ENCODE data around the gene TNK1. TPM values are rescaled to one million over a fixed set of nuclear protein-coding genes. Genes with fewer than 3 reads are reported as not detected.

Gene TNK1
- total RNA-seq, 1 experiment from 2014 or later = 0.90 TPM

GRCh38 chr17:7346761-7347614 is 33.9 kb upstream of the TNK1 start:
- BruUV-seq (replicated peaks) = no TSS peak
- Histone ChIP-seq H3K36me3 (ENCODE audit: insufficient read depth, low read length, poor library complexity, severe bottlenecking) (no peaks in the 10 kb centered on the region), H3K4me1 (ENCODE audit: insufficient read depth, low read length, poor library complexity, severe bottlenecking) (peaks cover 24% of the 10 kb centered on the region), H3K27me3 (replicated peaks; ENCODE audit: insufficient read depth, low read depth, low read length, poor library complexity) (no peaks in the 10 kb centered on the region), H3K27ac (ENCODE audit: low read depth, low read length, poor library complexity, severe bottlenecking) (no peak overlapping the region), H3K4me3 (ENCODE audit: low read depth, low read length, poor library complexity, severe bottlenecking) (no peak overlapping the region), H3K9me3 (ENCODE audit: low read depth, low read length, poor library complexity, severe bottlenecking) (no peaks in the 10 kb centered on the region)
- POLR2A ChIA-PET (ENCODE audit: low non-redundant PET) = no interaction called here
- intact Hi-C loops (cut with micrococcal nuclease; ENCODE audit: unreplicated experiment) = loop anchor here (1.0 to 5.0 kb wide), 3 partner anchors 50 to 300 kb away; no protein-coding TSS in a partner anchor
- CTCF ChIA-PET = no interaction called here
- TF ChIP-seq CTCF (conservative IDR thresholded peaks at IDR 0.05; ENCODE audit: low read depth, low read length) (no peak), EZH2 (IDR thresholded peaks at IDR 0.05; ENCODE audit: borderline replicate concordance, low read depth, low read length, poor library complexity, severe bottlenecking) (no peak)
- DNase-seq (ENCODE audit: low spot score) = no peak

- H3K27me3 ChIP-seq (replicated peaks; ENCODE audit: insufficient read depth, low read depth, low read length, poor library complexity) = no peaks in the 10 kb centered on the region
- ChIA-PET CTCF (no interaction called here), POLR2A (ENCODE audit: low non-redundant PET) (no interaction called here)
- no peaks in the 10 kb centered on the region for H3K36me3 ChIP-seq (ENCODE audit: insufficient read depth, low read length, poor library complexity, severe bottlenecking)
- TF ChIP-seq CTCF (conservative IDR thresholded peaks at IDR 0.05; ENCODE audit: low read depth, low read length) (no peak), EZH2 (IDR thresholded peaks at IDR 0.05; ENCODE audit: borderline replicate concordance, low read depth, low read length, poor library complexity, severe bottlenecking) (no peak)
- BruUV-seq (replicated peaks) = no TSS peak
- no peak overlapping the region for H3K27ac ChIP-seq (ENCODE audit: low read depth, low read length, poor library complexity, severe bottlenecking)
- no peak overlapping the region for H3K4me3 ChIP-seq (ENCODE audit: low read depth, low read length, poor library complexity, severe bottlenecking)
- H3K4me1 ChIP-seq (ENCODE audit: insufficient read depth, low read length, poor library complexity, severe bottlenecking) = peaks cover 24% of the 10 kb centered on the region
- no peaks in the 10 kb centered on the region for H3K9me3 ChIP-seq (ENCODE audit: low read depth, low read length, poor library complexity, severe bottlenecking)
- intact Hi-C loops (cut with micrococcal nuclease; ENCODE audit: unreplicated experiment) = loop anchor here (5.0 kb wide), 2 partner anchors 51 to 301 kb away; no protein-coding TSS in a partner anchor
- no peak for DNase-seq (ENCODE audit: low spot score)
Observed at GRCh38 chr17:7347630-7348477, 33.0 kb upstream of the TNK1 start.

GRCh38 chr17:7348478-7349242 is 32.2 kb upstream of the TNK1 start:
- POLR2A ChIA-PET (ENCODE audit: low non-redundant PET) = no interaction called here
- intact Hi-C loops (cut with micrococcal nuclease; ENCODE audit: unreplicated experiment) = loop anchor here (5.0 kb wide), 2 partner anchors 51 to 301 kb away; no protein-coding TSS in a partner anchor

More at GRCh38 chr17:7348478-7349242, 32.2 kb upstream of the TNK1 start:
- TF ChIP-seq CTCF (conservative IDR thresholded peaks at IDR 0.05; ENCODE audit: low read depth, low read length) (no peak), EZH2 (IDR thresholded peaks at IDR 0.05; ENCODE audit: borderline replicate concordance, low read depth, low read length, poor library complexity, severe bottlenecking) (no peak)
- Histone ChIP-seq H3K4me3 (ENCODE audit: low read depth, low read length, poor library complexity, severe bottlenecking) (no peak overlapping the region), H3K27ac (ENCODE audit: low read depth, low read length, poor library complexity, severe bottlenecking) (no peak overlapping the region), H3K9me3 (ENCODE audit: low read depth, low read length, poor library complexity, severe bottlenecking) (no peaks in the 10 kb centered on the region), H3K36me3 (ENCODE audit: insufficient read depth, low read length, poor library complexity, severe bottlenecking) (no peaks in the 10 kb centered on the region), H3K4me1 (ENCODE audit: insufficient read depth, low read length, poor library complexity, severe bottlenecking) (peaks cover 24% of the 10 kb centered on the region), H3K27me3 (replicated peaks; ENCODE audit: insufficient read depth, low read depth, low read length, poor library complexity) (no peaks in the 10 kb centered on the region)
- CTCF ChIA-PET = no interaction called here
- BruUV-seq (replicated peaks) = no TSS peak
- no peak for DNase-seq (ENCODE audit: low spot score)
